Spinal cord (tissue), 10 donors: ENCODE data around the gene RPS6KA1. TPM values are rescaled to one million over a fixed set of nuclear protein-coding genes. Genes with fewer than 3 reads are reported as not detected.

Experiments used
- DNase-seq, 6 donors: peaks; one replicate each; pipeline versions ENCODE4 v3.0.0 to v3.0.0-alpha.2; 2013 to 2015; ENCODE audit warnings: low spot score in 6 of 6, low read depth in 4 of 6
- H3K27ac ChIP-seq: one replicate; pipeline ENCODE4 v1.5.1; 2013; ENCODE audit warnings: low read depth, low read length, control low read depth
- H3K27me3 ChIP-seq: one replicate; pipeline ENCODE4 v1.6.1; 2013; ENCODE audit warnings: low read length; ENCODE audit not compliant: control insufficient read depth, insufficient read depth
- H3K36me3 ChIP-seq: one replicate; pipeline ENCODE4 v1.6.1; 2013; ENCODE audit warnings: low read length; ENCODE audit not compliant: control insufficient read depth, insufficient read depth
- H3K4me1 ChIP-seq: one replicate; pipeline ENCODE4 v1.6.1; 2013; ENCODE audit warnings: low read length; ENCODE audit not compliant: control insufficient read depth, insufficient read depth
- H3K4me3 ChIP-seq: one replicate; pipeline ENCODE4 v1.5.1; 2013; ENCODE audit warnings: low read depth, low read length, control low read depth
- H3K9me3 ChIP-seq: one replicate; pipeline ENCODE4 v1.6.1; 2013; ENCODE audit warnings: low read length; ENCODE audit not compliant: control insufficient read depth, insufficient read depth
- WGBS: methylation state at CpG from one replicate; pipeline ENCODE4 v1.1.5; 2013; ENCODE audit warnings: missing lambda C conversion rate; ENCODE audit not compliant: insufficient coverage; 5-methylcytosine and 5-hydroxymethylcytosine counted together
- polyA plus RNA-seq, 2 donors: library from polyadenylated mRNA; unstranded; fragments of 120-200 nt; gene quantifications; one replicate each; pipeline ENCODE4 v1.2.1, GENCODE V29; 2013; ENCODE audit not compliant: insufficient read length in 2 of 2
- total RNA-seq, 2 donors: library from RNA; depleted of rRNA in 1 of 2; stranded (reverse); fragments of 120-200 nt in 1 of 2; fragments of >200 nt in 1 of 2; gene quantifications; one replicate each; pipeline versions ENCODE4 v1.2.3 to v1.2.4, GENCODE V29; 2013 to 2014
- donor health status: healthy.

The RPS6KA1 gene
- total and polyA plus RNA-seq, 4 donors: 11.8 to 16.4 (median 13.5) TPM

GRCh38 chr1:26546375-26546774 is 16.8 kb downstream of the RPS6KA1 start:
- Histone ChIP-seq H3K27ac (no peak overlapping the region), H3K4me1 (peaks cover 9% of the 10 kb centered on the region), H3K4me3 (no peak overlapping the region), H3K27me3 (no peaks in the 10 kb centered on the region), H3K9me3 (no peaks in the 10 kb centered on the region), H3K36me3 (peaks cover 15% of the 10 kb centered on the region)
- 83% methylated on average over 8 of the region's 8 CpGs for WGBS
- no peak for DNase-seq

- Histone ChIP-seq H3K27me3 (no peaks in the 10 kb centered on the region), H3K4me3 (no peak overlapping the region), H3K27ac (no peak overlapping the region), H3K9me3 (no peaks in the 10 kb centered on the region), H3K36me3 (peaks cover 18% of the 10 kb centered on the region), H3K4me1 (peaks cover 5% of the 10 kb centered on the region)
- 91% methylated on average over 7 of the region's 7 CpGs for WGBS
- DNase-seq: no peak
Observed at GRCh38 chr1:26546819-26547218, 17.3 kb downstream of the RPS6KA1 start.

GRCh38 chr1:26548841-26549240 is 19.3 kb downstream of the RPS6KA1 start:
- no peak for DNase-seq
- no peaks in the 10 kb centered on the region for H3K4me1 ChIP-seq
- WGBS: 97% methylated on average over 3 of the region's 3 CpGs
- peaks cover 22% of the 10 kb centered on the region for H3K36me3 ChIP-seq
- H3K4me3 ChIP-seq: no peak overlapping the region
- H3K27ac ChIP-seq: no peak overlapping the region
- H3K27me3 ChIP-seq: no peaks in the 10 kb centered on the region
- no peaks in the 10 kb centered on the region for H3K9me3 ChIP-seq

- H3K4me3 ChIP-seq: no peak overlapping the region
- peaks cover 35% of the 10 kb centered on the region for H3K36me3 ChIP-seq
- H3K4me1 ChIP-seq: peaks cover 17% of the 10 kb centered on the region
- H3K27me3 ChIP-seq: no peaks in the 10 kb centered on the region
- H3K9me3 ChIP-seq: no peaks in the 10 kb centered on the region
- H3K27ac ChIP-seq: no peak overlapping the region
- WGBS: 82% methylated on average over 3 of the region's 3 CpGs
- DNase-seq: no peak
Observed at GRCh38 chr1:26550946-26551345, 21.4 kb downstream of the RPS6KA1 start.

GRCh38 chr1:26552720-26553119 is 23.2 kb downstream of the RPS6KA1 start:
- peaks cover 36% of the 10 kb centered on the region for H3K36me3 ChIP-seq
- WGBS: 80% methylated on average over 1 of the region's 6 CpGs

GRCh38 chr1:26553942-26554682 is 24.6 kb downstream of the RPS6KA1 start:
- whole genome bisulfite sequencing: 87% methylated on average over 13 of the region's 14 CpGs
- peaks cover 26% of the 10 kb centered on the region for H3K4me1 ChIP-seq
- H3K36me3 ChIP-seq: peaks cover 43% of the 10 kb centered on the region
- no peak for DNase-seq
- H3K27ac ChIP-seq: no peak overlapping the region
- H3K9me3 ChIP-seq: no peaks in the 10 kb centered on the region
- H3K4me3 ChIP-seq: no peak overlapping the region
- no peaks in the 10 kb centered on the region for H3K27me3 ChIP-seq

More at GRCh38 chr1:26552720-26553119, 23.2 kb downstream of the RPS6KA1 start:
- Histone ChIP-seq H3K27me3 (no peaks in the 10 kb centered on the region), H3K9me3 (no peaks in the 10 kb centered on the region), H3K27ac (no peak overlapping the region), H3K4me3 (no peak overlapping the region), H3K4me1 (peaks cover 26% of the 10 kb centered on the region)
- no peak for DNase-seq

GRCh38 chr1:26554781-26555180 is 25.2 kb downstream of the RPS6KA1 start:
- peaks cover 26% of the 10 kb centered on the region for H3K4me1 ChIP-seq
- no peaks in the 10 kb centered on the region for H3K27me3 ChIP-seq
- H3K4me3 ChIP-seq: no peak overlapping the region
- 91% methylated on average over 9 of the region's 10 CpGs for WGBS
- H3K27ac ChIP-seq: no peak overlapping the region
- no peak for DNase-seq
- peaks cover 43% of the 10 kb centered on the region for H3K36me3 ChIP-seq
- H3K9me3 ChIP-seq: no peaks in the 10 kb centered on the region

GRCh38 chr1:26555550-26555981 is 26.0 kb downstream of the RPS6KA1 start:
- H3K27ac ChIP-seq: peak overlapping the region; percentile 3
- H3K4me3 ChIP-seq: no peak overlapping the region
- H3K9me3 ChIP-seq: no peaks in the 10 kb centered on the region
- H3K36me3 ChIP-seq: peaks cover 48% of the 10 kb centered on the region
- no peaks in the 10 kb centered on the region for H3K27me3 ChIP-seq
- 60% methylated on average over 11 of the region's 11 CpGs for WGBS
- peaks cover 26% of the 10 kb centered on the region for H3K4me1 ChIP-seq
- peak in 1 of 6 donors; percentile 38 for DNase-seq

GRCh38 chr1:26556111-26556510 is 26.6 kb downstream of the RPS6KA1 start:
- H3K36me3 ChIP-seq: peaks cover 53% of the 10 kb centered on the region
- H3K9me3 ChIP-seq: no peaks in the 10 kb centered on the region
- H3K27ac ChIP-seq: peak overlapping the region; percentile 3
- H3K4me1 ChIP-seq: peaks cover 26% of the 10 kb centered on the region
- WGBS: 85% methylated on average over 2 of the region's 2 CpGs
- no peak for DNase-seq
- H3K4me3 ChIP-seq: no peak overlapping the region
- H3K27me3 ChIP-seq: no peaks in the 10 kb centered on the region

- Histone ChIP-seq H3K36me3 (peaks cover 47% of the 10 kb centered on the region), H3K27ac (no peak overlapping the region), H3K4me3 (no peak overlapping the region), H3K9me3 (no peaks in the 10 kb centered on the region), H3K4me1 (peaks cover 26% of the 10 kb centered on the region), H3K27me3 (no peaks in the 10 kb centered on the region)
- DNase-seq: no peak
- 93% methylated on average over 14 of the region's 14 CpGs for WGBS
Observed at GRCh38 chr1:26557008-26557407, 27.4 kb downstream of the RPS6KA1 start.
